ENCODE data around the gene FOXJ1.

- TF ChIP-seq CTCF (CRISPR knock-in tag; IDR thresholded peaks at IDR 0.05): no peak; the same call in 1 of the 2 replicates
- TF ChIP-seq ZZZ3 (CRISPR knock-in tag; IDR thresholded peaks at IDR 0.05; ENCODE audit: borderline replicate concordance): no peak
- TF ChIP-seq POLR2AphosphoS5 (IDR thresholded peaks at IDR 0.05; ENCODE audit: low read depth, low read length): no peak
- no peak for TF ChIP-seq TSC22D2 (CRISPR knock-in tag; IDR thresholded peaks at IDR 0.05; ENCODE audit: borderline replicate concordance)
- TF ChIP-seq ZBTB44 (CRISPR knock-in tag; IDR thresholded peaks at IDR 0.05): no peak
Observed at GRCh38 chr17:76189741-76190140, 48.7 kb upstream of the FOXJ1 start.
